ENCODE results near the gene PCID2. TPM values are rescaled to one million over a fixed set of nuclear protein-coding genes. Genes with fewer than 3 reads are reported as not detected.
"Not testable (repeated sequence)": the region's sequence is repeated elsewhere in the genome, so short reads cannot be mapped to it uniquely, and the experiment has no call there.

The PCID2 gene
- total RNA-seq, 1 experiment from 2014 or later = 63.4 TPM

GRCh38 chr13:113164492-113164891 is 44.0 kb downstream of the PCID2 start:
- ChIA-PET POLR2A (no interaction called here), CTCF (interaction anchor here (0.7 kb wide), 1 partner anchor 20 kb away, joined by 6 read pairs; no protein-coding TSS in a partner anchor)
- no TSS peak for BruUV-seq (replicated peaks)

GRCh38 chr13:113162783-113163685 is 45.4 kb downstream of the PCID2 start:
- H3K27me3 Mint-ChIP-seq (ENCODE audit: insufficient read depth, unreplicated experiment) = peaks cover 23% of the 10 kb centered on the region
- DNase-seq (ENCODE audit: unreplicated experiment) = no peak
- H3K4me3 Mint-ChIP-seq (ENCODE audit: unreplicated experiment) = no peak overlapping the region
- TF ChIP-seq CTCF (IDR thresholded peaks at IDR 0.05; ENCODE audit: unreplicated experiment) = no peak
- no peaks in the 10 kb centered on the region for H3K4me1 Mint-ChIP-seq (ENCODE audit: insufficient read depth, unreplicated experiment)
- peaks cover 6% of the 10 kb centered on the region for H3K36me3 Mint-ChIP-seq (ENCODE audit: insufficient read depth, unreplicated experiment)
- CTCF ChIA-PET = no interaction called here
- intact Hi-C loops (cut with micrococcal nuclease) = no loop called here
- no peak overlapping the region for H3K27ac Mint-ChIP-seq (ENCODE audit: low read depth, unreplicated experiment)
- peaks cover 10% of the 10 kb centered on the region for H3K9me3 Mint-ChIP-seq (ENCODE audit: unreplicated experiment)
- no TSS peak for BruUV-seq (replicated peaks)
- POLR2A ChIA-PET = no interaction called here

More at GRCh38 chr13:113164492-113164891, 44.0 kb downstream of the PCID2 start:
- DNase-seq (ENCODE audit: unreplicated experiment) = no peak
- no peak for TF ChIP-seq CTCF (IDR thresholded peaks at IDR 0.05; ENCODE audit: unreplicated experiment)
- H3K4me1 Mint-ChIP-seq (ENCODE audit: insufficient read depth, unreplicated experiment) = no peaks in the 10 kb centered on the region
- H3K9me3 Mint-ChIP-seq (ENCODE audit: unreplicated experiment) = peaks cover 18% of the 10 kb centered on the region
- peaks cover 12% of the 10 kb centered on the region for H3K36me3 Mint-ChIP-seq (ENCODE audit: insufficient read depth, unreplicated experiment)
- H3K27ac Mint-ChIP-seq (ENCODE audit: low read depth, unreplicated experiment) = no peak overlapping the region
- intact Hi-C loops (cut with micrococcal nuclease) = no loop called here
- H3K27me3 Mint-ChIP-seq (ENCODE audit: insufficient read depth, unreplicated experiment) = peaks cover 23% of the 10 kb centered on the region
- no peak overlapping the region for H3K4me3 Mint-ChIP-seq (ENCODE audit: unreplicated experiment)

- POLR2A ChIA-PET; H3K4me1 Mint-ChIP-seq (ENCODE audit: insufficient read depth, unreplicated experiment); H3K27ac Mint-ChIP-seq (ENCODE audit: low read depth, unreplicated experiment); H3K9me3 Mint-ChIP-seq (ENCODE audit: unreplicated experiment); H3K4me3 Mint-ChIP-seq (ENCODE audit: unreplicated experiment); DNase-seq (ENCODE audit: unreplicated experiment); BruUV-seq (replicated peaks); CTCF ChIA-PET; intact Hi-C loops (cut with micrococcal nuclease); H3K36me3 Mint-ChIP-seq (ENCODE audit: insufficient read depth, unreplicated experiment): not testable (repeated sequence)
- H3K27me3 Mint-ChIP-seq (ENCODE audit: insufficient read depth, unreplicated experiment) = peaks cover 23% of the 10 kb centered on the region
Measured at GRCh38 chr13:113161975-113162374, 46.5 kb downstream of the PCID2 start.

- peaks cover 5% of the 10 kb centered on the region for H3K36me3 Mint-ChIP-seq (ENCODE audit: insufficient read depth, unreplicated experiment)
- H3K9me3 Mint-ChIP-seq (ENCODE audit: unreplicated experiment) = no peaks in the 10 kb centered on the region
- intact Hi-C loops (cut with micrococcal nuclease) = no loop called here
- H3K27ac Mint-ChIP-seq (ENCODE audit: low read depth, unreplicated experiment) = no peak overlapping the region
- H3K27me3 Mint-ChIP-seq (ENCODE audit: insufficient read depth, unreplicated experiment) = peaks cover 23% of the 10 kb centered on the region
- H3K4me1 Mint-ChIP-seq (ENCODE audit: insufficient read depth, unreplicated experiment) = no peaks in the 10 kb centered on the region
- ChIA-PET POLR2A (no interaction called here), CTCF (no interaction called here)
- no peak for TF ChIP-seq CTCF (IDR thresholded peaks at IDR 0.05; ENCODE audit: unreplicated experiment)
- no TSS peak for BruUV-seq (replicated peaks)
- no peak overlapping the region for H3K4me3 Mint-ChIP-seq (ENCODE audit: unreplicated experiment)
- DNase-seq (ENCODE audit: unreplicated experiment) = no peak
Measured at GRCh38 chr13:113161433-113161832, 47.0 kb downstream of the PCID2 start.

All from MCF 10A (cell line).